CD4-positive, alpha-beta T cell treated with Interleukin-6 at 100 ng/mL for 8 hours (primary cell): ENCODE results near the gene DENND4A.
A peak's percentile ranks its signal among the peaks of the same experiment; 100 is the strongest.

Experiments
- DNase-seq: peaks from one replicate; pipeline ENCODE4 v3.0.0-alpha.2; 2020; ENCODE audit warnings: mixed read lengths, low spot score

The DENND4A gene

DNA sequence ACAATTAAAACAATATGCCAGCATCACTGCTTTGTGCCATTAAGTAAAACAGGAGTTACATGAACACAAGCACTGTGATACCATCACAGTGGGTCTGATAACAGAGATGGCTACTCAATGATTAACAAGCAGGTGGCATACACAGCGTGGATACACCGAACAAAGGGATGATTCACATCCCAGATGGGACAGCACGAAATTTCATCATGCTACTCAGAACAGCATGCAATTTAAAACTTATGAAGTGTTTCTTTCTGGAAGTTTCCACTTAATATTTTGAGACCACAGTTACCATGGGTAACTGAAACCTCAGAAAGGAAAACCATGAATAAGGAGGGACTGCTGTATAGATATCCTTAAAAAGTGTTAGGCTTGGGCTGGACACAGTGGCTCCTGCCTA is 125.8 kb downstream of the DENND4A start:
- DNase-seq: no peak

DNA sequence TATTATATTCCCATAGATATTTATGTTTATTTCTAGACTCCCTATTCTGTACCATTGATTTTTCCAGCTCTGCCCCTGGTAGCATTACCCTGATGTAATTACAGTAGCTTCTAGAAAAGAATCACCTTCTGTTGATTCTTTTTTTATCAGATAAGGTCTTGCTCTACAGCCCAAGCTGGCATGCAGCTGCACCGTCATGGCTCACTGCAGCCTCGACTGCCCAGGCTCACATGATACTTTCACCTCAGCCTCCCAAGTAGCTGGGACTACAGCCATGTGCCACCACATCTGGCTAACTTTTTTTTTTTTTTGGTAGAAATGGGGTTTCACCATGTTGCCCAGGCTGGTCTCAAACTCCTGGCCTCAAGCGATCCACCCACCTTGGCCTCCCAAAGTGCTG is 128.6 kb downstream of the DENND4A start:
- no peak for DNase-seq

DNA sequence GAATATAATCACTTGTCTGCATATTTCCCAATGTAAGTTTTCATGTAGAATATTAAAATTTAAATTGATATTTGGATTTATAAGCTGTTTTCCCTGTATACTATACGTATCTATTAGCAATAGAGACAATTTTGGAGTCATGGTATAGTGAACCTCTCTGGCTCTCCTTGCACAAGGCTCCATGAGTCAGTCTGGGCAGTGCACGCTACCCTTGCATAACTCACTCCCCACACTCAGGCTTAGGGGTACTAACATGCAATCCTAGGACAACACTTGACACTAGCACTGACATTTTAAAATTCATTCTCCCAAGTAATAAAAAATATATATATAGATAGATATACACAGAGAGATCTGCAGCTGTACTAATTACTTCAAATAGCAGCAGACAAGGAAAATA is 131.2 kb downstream of the DENND4A start:
- DNase-seq: no peak

- DNase-seq: no peak
Measured at GRCh38 chr15:65659502-65660052, 132.5 kb downstream of the DENND4A start.

- DNase-seq: no peak
Measured at GRCh38 chr15:65655457-65655856, 136.6 kb downstream of the DENND4A start.

- no peak for DNase-seq
Measured at GRCh38 chr15:65655026-65655425, 137.1 kb downstream of the DENND4A start.

- no peak for DNase-seq
Measured at GRCh38 chr15:65653801-65654521, 138.1 kb downstream of the DENND4A start.

- no peak for DNase-seq
Measured at GRCh38 chr15:65653341-65653740, 138.8 kb downstream of the DENND4A start.

DNA sequence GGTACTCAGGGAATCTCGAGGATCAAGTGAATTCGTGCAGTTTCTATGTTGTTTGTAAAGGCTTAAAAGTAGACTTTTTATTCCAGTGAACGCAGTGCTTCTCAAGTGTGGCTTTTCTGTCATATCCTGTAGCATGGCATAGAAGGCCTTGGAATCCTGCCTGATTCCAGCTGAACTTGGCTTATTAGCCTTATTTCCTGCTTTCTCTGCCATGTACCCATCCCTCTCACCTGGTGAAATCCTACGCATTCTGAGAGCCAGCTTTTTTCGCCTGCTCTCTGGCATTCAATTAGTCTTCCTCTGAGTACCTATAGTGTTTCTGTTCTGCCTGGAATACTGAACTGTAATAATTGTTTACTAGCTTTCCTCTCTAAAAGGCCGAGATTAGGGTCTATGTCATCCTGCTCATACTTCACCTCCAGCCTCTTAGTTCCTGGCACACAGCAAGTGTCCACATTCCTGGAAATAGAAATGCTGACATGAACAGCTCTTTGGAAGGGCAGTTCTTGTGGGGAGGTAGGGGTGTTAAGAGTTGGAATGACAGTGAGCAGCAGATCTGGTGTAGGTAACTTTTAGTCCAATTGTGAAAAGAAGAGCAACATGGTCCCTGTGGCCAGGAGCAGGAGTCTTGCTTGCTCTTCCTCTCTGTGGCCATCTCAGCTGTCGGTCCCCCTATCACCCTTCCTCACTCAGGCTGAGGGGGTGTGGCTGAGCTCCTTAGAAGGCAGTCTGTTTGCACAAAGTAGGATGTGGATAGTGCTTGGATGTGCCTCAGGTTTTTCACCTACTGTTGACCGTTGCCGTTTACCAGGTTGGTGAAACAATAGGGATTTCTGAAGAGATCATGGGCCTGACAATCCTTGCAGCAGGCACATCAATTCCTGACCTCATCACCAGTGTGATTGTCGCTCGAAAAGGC is 140.0 kb downstream of the DENND4A start:
- no peak for DNase-seq

GRCh38 chr15:65651042-65651322 is 141.1 kb downstream of the DENND4A start:
- no peak for DNase-seq

- DNase-seq: no peak
Measured at GRCh38 chr15:65650312-65651041, 141.6 kb downstream of the DENND4A start.

DNA sequence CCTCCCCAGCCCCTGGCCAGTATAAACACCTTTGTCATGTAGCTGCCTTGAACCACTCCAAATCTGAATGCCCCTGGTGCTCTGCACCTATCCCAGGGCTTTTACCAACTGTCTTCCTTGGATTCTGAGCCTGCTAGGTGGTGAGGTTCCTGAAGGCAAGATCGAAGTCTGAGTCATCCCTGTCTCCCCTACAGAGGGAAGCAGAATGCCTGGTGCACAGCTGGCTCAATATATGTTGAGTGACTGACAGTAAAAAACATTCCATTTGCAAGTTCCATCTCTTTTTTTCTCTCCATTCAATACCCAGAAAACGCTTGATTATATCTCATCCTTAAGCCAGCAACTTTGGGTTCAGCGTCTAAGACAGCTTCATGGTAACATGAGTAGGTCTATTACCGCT is 145.6 kb downstream of the DENND4A start:
- DNase-seq: no peak

- DNase-seq: no peak
Measured at GRCh38 chr15:65645392-65645791, 146.7 kb downstream of the DENND4A start.

- no peak for DNase-seq
Measured at GRCh38 chr15:65644282-65644681, 147.8 kb downstream of the DENND4A start.

DNA sequence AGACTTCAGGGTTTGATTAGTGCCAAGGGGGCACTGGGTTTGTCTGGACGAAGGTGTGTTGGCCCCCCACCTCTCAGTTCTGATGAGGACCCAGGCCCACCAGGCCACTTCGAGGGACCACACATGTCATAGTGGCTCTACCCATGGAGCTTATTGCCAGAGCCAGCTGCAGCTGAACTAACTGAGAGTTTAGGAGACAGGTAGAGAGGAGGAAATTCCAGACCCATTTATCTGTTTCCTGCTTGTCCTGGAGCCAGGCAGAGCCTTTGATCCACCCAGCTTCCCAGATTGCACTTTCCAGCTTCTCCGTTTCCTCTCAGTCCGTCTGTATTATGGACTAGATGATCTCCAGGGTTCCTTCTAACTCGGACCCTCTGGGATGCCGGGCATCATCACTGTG is 149.5 kb downstream of the DENND4A start:
- no peak for DNase-seq

- DNase-seq: no peak
Measured at GRCh38 chr15:65641768-65642475, 150.2 kb downstream of the DENND4A start.

DNA sequence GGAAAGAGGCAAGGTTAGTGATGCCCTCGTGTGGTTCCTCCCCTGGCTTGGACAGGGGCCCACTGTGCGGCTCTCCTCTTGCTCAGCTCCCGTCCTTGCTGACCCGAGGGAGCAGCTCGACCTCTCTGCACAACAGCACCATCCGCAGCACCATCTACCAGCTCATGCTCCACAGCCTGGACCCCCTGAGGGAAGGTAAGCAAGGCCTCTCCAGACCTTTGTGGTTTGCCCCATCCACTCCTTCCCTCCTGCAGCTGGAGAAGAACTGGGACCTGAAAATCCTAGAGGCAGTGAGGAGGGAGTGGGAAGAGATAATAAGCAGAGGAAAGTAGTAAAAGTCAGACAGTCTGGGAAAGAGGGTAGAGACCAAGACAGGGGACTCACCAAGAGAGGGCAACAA is 152.6 kb downstream of the DENND4A start:
- no peak for DNase-seq

GRCh38 chr15:65638681-65639089 is 153.4 kb downstream of the DENND4A start:
- DNase-seq: peak; percentile 67

DNA sequence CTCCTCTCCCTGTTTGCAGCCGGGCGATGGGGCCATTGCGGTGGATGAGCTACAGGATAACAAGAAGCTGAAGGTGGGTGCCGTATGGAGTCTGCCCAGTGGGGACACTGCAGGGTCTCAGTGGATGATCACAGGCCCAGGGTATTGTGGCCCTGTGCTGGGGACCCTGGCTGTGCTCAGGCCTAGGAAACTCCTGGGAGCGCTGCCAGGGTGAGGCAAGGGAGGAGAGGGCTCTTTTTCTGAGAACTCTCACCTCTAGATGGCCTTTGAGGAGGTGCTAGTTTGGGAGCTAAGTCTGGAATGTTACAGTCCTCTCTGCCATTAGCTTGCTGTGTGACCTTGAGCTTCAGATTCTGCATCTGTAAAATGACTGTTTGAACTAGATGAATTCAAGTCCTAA is 154.0 kb downstream of the DENND4A start:
- DNase-seq: no peak

- DNase-seq: no peak
Measured at GRCh38 chr15:65634356-65634755, 157.7 kb downstream of the DENND4A start.

GRCh38 chr15:65633752-65634151 is 158.3 kb downstream of the DENND4A start:
- DNase-seq: no peak
